Gastroesophageal sphincter (tissue), 3 donors: Measurements from ENCODE around the gene TLE6.

Experiments used
- CTCF ChIP-seq, 4 experiments: fragments of 200-600 bp in 2 of 4; fragments of 450-650 bp in 2 of 4; sonication (generic) in 1 of 4; IDR thresholded peaks; one replicate each; pipeline ENCODE4 v1.5.1; 2017 to 2019; ENCODE audit warnings: antibody characterized with exemption in 4 of 4, mild to moderate bottlenecking in 2 of 4, moderate library complexity in 2 of 4
- EP300 ChIP-seq: sonication (generic); formaldehyde crosslinking; IDR thresholded peaks from one replicate; pipeline ENCODE4 v1.6.1; 2017; ENCODE audit warnings: antibody characterized with exemption, mild to moderate bottlenecking
- POLR2A ChIP-seq, 2 donors: fragments of 450-650 bp; IDR thresholded peaks; one replicate each; pipeline ENCODE4 v1.6.1; 2017; ENCODE audit warnings: antibody characterized with exemption in 2 of 2, mild to moderate bottlenecking in 2 of 2, moderate library complexity in 1 of 2

GRCh38 chr19:3010871-3011270, 33.5 kb downstream of the TLE6 start:
- TF ChIP-seq CTCF (IDR thresholded peaks at IDR 0.05) (no peak), EP300 (no peak), POLR2A (IDR thresholded peaks at IDR 0.05) (no peak)
